HTR-8/SVneo (cell line): ENCODE measurements around the gene MN1.

Source experiments
- DNase-seq: peaks from one replicate; pipeline ENCODE4 v3.0.0; 2011; ENCODE audit warnings: low spot score, mixed read lengths; ENCODE audit not compliant: insufficient read length
- FAIRE-seq: peaks from 2 replicates; lab custom pipeline; 2011; peaks lifted over from hg19 to GRCh38; lab: Jason Lieb, UNC

The MN1 gene

GRCh38 chr22:27768027-27768653 lies 33.4 kb downstream of the MN1 start:
- no peak for FAIRE-seq
- DNase-seq = no peak

GRCh38 chr22:27766679-27767078 lies 34.9 kb downstream of the MN1 start:
- DNase-seq (no peak), FAIRE-seq (no peak)

GRCh38 chr22:27765706-27766291 lies 35.8 kb downstream of the MN1 start:
- DNase-seq = no peak
- FAIRE-seq = no peak

- FAIRE-seq (no peak), DNase-seq (no peak)
Measured at GRCh38 chr22:27764722-27765236, 36.8 kb downstream of the MN1 start.

- FAIRE-seq (no peak), DNase-seq (no peak)
Measured at GRCh38 chr22:27761665-27762064, 39.9 kb downstream of the MN1 start.

GRCh38 chr22:27761000-27761399 lies 40.6 kb downstream of the MN1 start:
- FAIRE-seq (no peak), DNase-seq (no peak)

- no peak for DNase-seq
- FAIRE-seq = no peak
Measured at GRCh38 chr22:27760474-27760873, 41.1 kb downstream of the MN1 start.

GRCh38 chr22:27757928-27758525 lies 43.5 kb downstream of the MN1 start:
- no peak for FAIRE-seq

GRCh38 chr22:27756212-27756660 lies 45.3 kb downstream of the MN1 start:
- no peak for FAIRE-seq
- DNase-seq = no peak

More at GRCh38 chr22:27757928-27758525, 43.5 kb downstream of the MN1 start:
- no peak for DNase-seq

GRCh38 chr22:27755521-27756211 lies 45.9 kb downstream of the MN1 start:
- DNase-seq (no peak), FAIRE-seq (no peak)

- DNase-seq = no peak
- FAIRE-seq = no peak
Measured at GRCh38 chr22:27754888-27755480, 46.6 kb downstream of the MN1 start.

GRCh38 chr22:27754247-27754887 lies 47.2 kb downstream of the MN1 start:
- DNase-seq (no peak), FAIRE-seq (no peak)

GRCh38 chr22:27752771-27753170 lies 48.8 kb downstream of the MN1 start:
- FAIRE-seq (no peak), DNase-seq (no peak)

GRCh38 chr22:27752141-27752540 lies 49.4 kb downstream of the MN1 start:
- FAIRE-seq (no peak), DNase-seq (no peak)

GRCh38 chr22:27751277-27752070 lies 50.1 kb downstream of the MN1 start:
- no peak for DNase-seq
- FAIRE-seq = no peak

GRCh38 chr22:27750584-27751265 lies 50.8 kb downstream of the MN1 start:
- no peak for DNase-seq
- FAIRE-seq = no peak

- FAIRE-seq (no peak), DNase-seq (no peak)
Measured at GRCh38 chr22:27749597-27750225, 51.8 kb downstream of the MN1 start.

GRCh38 chr22:27748751-27749191 lies 52.8 kb downstream of the MN1 start:
- FAIRE-seq (no peak), DNase-seq (no peak)
